Measurements from ENCODE around the gene HCST.
"Not testable (repeated sequence)": the region's sequence is repeated elsewhere in the genome, so short reads cannot be mapped to it uniquely, and the experiment has no call there.

The HCST gene

GRCh38 chr19:35882114-35882832, 20.1 kb upstream of the HCST start:
- DNase-seq, result no peak

GRCh38 chr19:35883882-35884281, 18.4 kb upstream of the HCST start:
- peak; percentile 57 for DNase-seq

GRCh38 chr19:35885225-35885738, 17.0 kb upstream of the HCST start:
- peak; percentile 53 for DNase-seq

GRCh38 chr19:35885904-35886303, 16.4 kb upstream of the HCST start:
- DNase-seq, result peak; percentile 46

GRCh38 chr19:35887197-35887596, 15.1 kb upstream of the HCST start:
- DNase-seq, result no peak

- DNase-seq, result no peak
Measured at GRCh38 chr19:35888398-35888797, 13.9 kb upstream of the HCST start.

GRCh38 chr19:35889370-35890112, 12.8 kb upstream of the HCST start:
- peak; percentile 59 for DNase-seq

GRCh38 chr19:35890113-35890650, 12.1 kb upstream of the HCST start:
- DNase-seq, result peak; percentile 55

- DNase-seq, result not testable (repeated sequence)
Measured at GRCh38 chr19:35891819-35892218, 10.5 kb upstream of the HCST start.

GRCh38 chr19:35894342-35894741, 8.0 kb upstream of the HCST start:
- DNase-seq, result no peak

GRCh38 chr19:35895911-35896642, 6.3 kb upstream of the HCST start:
- DNase-seq, result peak; percentile 47

GRCh38 chr19:35896643-35897040, 5.7 kb upstream of the HCST start:
- peak; percentile 41 for DNase-seq

GRCh38 chr19:35897706-35898451, 4.5 kb upstream of the HCST start:
- peak; percentile 38 for DNase-seq

GRCh38 chr19:35898499-35898809, 3.9 kb upstream of the HCST start:
- DNase-seq, result no peak

GRCh38 chr19:35899547-35900214, 2.6 kb upstream of the HCST start:
- DNase-seq, result peak; percentile 87

- no peak for DNase-seq
Measured at GRCh38 chr19:35901055-35901644, 1.2 kb upstream of the HCST start.

GRCh38 chr19:35902870-35903475, 644 bp downstream of the HCST start:
- DNase-seq, result no peak

GRCh38 chr19:35903550-35904179, 1.3 kb downstream of the HCST start:
- peak; percentile 87 for DNase-seq

GRCh38 chr19:35904311-35905068, 2.2 kb downstream of the HCST start:
- no peak for DNase-seq

- no peak for DNase-seq
Measured at GRCh38 chr19:35905178-35905727, 2.9 kb downstream of the HCST start.

Measured in activated T-cell treated with anti-CD3 and anti-CD28 coated beads, Interleukin-2, amount 50 U/mL, for 1 hour (primary cell).